Measurements from ENCODE around the gene VWCE. TPM values are rescaled to one million over a fixed set of nuclear protein-coding genes. Genes with fewer than 3 reads are reported as not detected.

Gene VWCE
- total RNA-seq, 1 experiment from 2014 or later = not detected

- no peak for DNase-seq (ENCODE audit: low read depth)
Observed at GRCh38 chr11:61329871-61330270, 34.8 kb upstream of the VWCE start.

- DNase-seq (ENCODE audit: low read depth) = no peak
Observed at GRCh38 chr11:61328351-61328750, 33.2 kb upstream of the VWCE start.

- no peak for DNase-seq (ENCODE audit: low read depth)
Observed at GRCh38 chr11:61327669-61328071, 32.6 kb upstream of the VWCE start.

- no peak for DNase-seq (ENCODE audit: low read depth)
Observed at GRCh38 chr11:61325649-61326414, 30.7 kb upstream of the VWCE start.

GRCh38 chr11:61315260-61315659 lies 20.1 kb upstream of the VWCE start:
- no peak for DNase-seq (ENCODE audit: low read depth)

GRCh38 chr11:61310749-61311148 lies 15.6 kb upstream of the VWCE start:
- DNase-seq (ENCODE audit: low read depth) = no peak

- DNase-seq (ENCODE audit: low read depth) = no peak
Observed at GRCh38 chr11:61309739-61310138, 14.6 kb upstream of the VWCE start.

- no peak for DNase-seq (ENCODE audit: low read depth)
Observed at GRCh38 chr11:61309141-61309540, 14.0 kb upstream of the VWCE start.

- no peak for DNase-seq (ENCODE audit: low read depth)
Observed at GRCh38 chr11:61307354-61307753, 12.2 kb upstream of the VWCE start.

- DNase-seq (ENCODE audit: low read depth) = no peak
Observed at GRCh38 chr11:61306221-61306620, 11.1 kb upstream of the VWCE start.

- DNase-seq (ENCODE audit: low read depth) = no peak
Observed at GRCh38 chr11:61305417-61305816, 10.3 kb upstream of the VWCE start.

- DNase-seq (ENCODE audit: low read depth) = no peak
Observed at GRCh38 chr11:61303725-61304124, 8.6 kb upstream of the VWCE start.

- DNase-seq (ENCODE audit: low read depth) = no peak
Observed at GRCh38 chr11:61302550-61302949, 7.4 kb upstream of the VWCE start.

GRCh38 chr11:61298663-61299244 lies 3.6 kb upstream of the VWCE start:
- no peak for DNase-seq (ENCODE audit: low read depth)

- DNase-seq (ENCODE audit: low read depth) = peak; percentile 90
Observed at GRCh38 chr11:61297746-61298145, 2.6 kb upstream of the VWCE start.

GRCh38 chr11:61297341-61297740 lies 2.2 kb upstream of the VWCE start:
- DNase-seq (ENCODE audit: low read depth) = no peak

GRCh38 chr11:61295596-61295926 lies 445 bp upstream of the VWCE start:
- DNase-seq (ENCODE audit: low read depth) = no peak

- peak; percentile 51 for DNase-seq (ENCODE audit: low read depth)
Observed at GRCh38 chr11:61293867-61294716, 1.0 kb downstream of the VWCE start.

GRCh38 chr11:61292356-61292755 lies 2.8 kb downstream of the VWCE start:
- DNase-seq (ENCODE audit: low read depth) = no peak

GRCh38 chr11:61290905-61291690 lies 4.0 kb downstream of the VWCE start:
- DNase-seq (ENCODE audit: low read depth) = no peak

- no peak for DNase-seq (ENCODE audit: low read depth)
Observed at GRCh38 chr11:61287338-61287977, 7.7 kb downstream of the VWCE start.

GRCh38 chr11:61283613-61284012 lies 11.5 kb downstream of the VWCE start:
- DNase-seq (ENCODE audit: low read depth) = no peak

Measured in Daoy (cell line).